HG02642 (cell line): Measurements from ENCODE around the gene THSD4.

Source experiments
- ATAC-seq: cut with Tn5 transposase; IDR thresholded peaks from one replicate; pipeline ENCODE4 v1.9.1; 2021; ENCODE audit warnings: mild to moderate bottlenecking; ENCODE audit not compliant: unreplicated experiment, poor library complexity

THSD4 gene

DNA sequence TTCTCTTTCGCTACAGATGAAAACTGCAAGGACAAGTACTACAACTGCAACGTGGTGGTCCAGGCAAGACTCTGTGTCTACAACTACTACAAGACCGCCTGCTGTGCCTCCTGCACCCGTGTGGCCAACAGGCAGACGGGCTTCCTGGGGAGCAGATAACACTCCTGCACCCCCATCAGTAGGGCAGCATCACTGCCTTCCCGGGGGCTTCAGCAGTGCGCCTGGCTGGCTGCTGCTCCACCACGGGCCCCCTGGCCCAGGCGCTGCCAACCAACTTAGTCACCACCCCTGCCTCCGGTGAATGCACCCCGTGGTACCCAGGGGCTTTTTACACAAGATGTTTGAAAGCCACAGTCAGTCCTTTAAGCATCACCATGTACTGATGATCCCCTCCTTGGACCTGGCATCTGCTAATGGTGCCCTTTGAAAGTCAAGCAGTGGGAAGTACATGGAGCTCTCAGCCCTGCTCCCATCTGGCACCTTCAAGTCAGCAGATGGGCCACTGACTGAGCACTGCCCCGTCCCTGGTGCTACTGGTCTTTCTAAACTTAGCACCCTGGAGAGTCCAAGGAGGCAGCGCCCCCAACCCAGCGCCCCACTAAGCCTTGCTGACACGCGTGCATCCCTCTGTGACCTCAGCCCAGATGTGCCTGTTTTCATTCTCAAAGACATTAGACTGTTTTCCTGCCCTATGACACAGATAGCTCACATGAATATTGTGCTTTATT is 662.1 kb downstream of the THSD4 start:
- ATAC-seq, result no peak

DNA sequence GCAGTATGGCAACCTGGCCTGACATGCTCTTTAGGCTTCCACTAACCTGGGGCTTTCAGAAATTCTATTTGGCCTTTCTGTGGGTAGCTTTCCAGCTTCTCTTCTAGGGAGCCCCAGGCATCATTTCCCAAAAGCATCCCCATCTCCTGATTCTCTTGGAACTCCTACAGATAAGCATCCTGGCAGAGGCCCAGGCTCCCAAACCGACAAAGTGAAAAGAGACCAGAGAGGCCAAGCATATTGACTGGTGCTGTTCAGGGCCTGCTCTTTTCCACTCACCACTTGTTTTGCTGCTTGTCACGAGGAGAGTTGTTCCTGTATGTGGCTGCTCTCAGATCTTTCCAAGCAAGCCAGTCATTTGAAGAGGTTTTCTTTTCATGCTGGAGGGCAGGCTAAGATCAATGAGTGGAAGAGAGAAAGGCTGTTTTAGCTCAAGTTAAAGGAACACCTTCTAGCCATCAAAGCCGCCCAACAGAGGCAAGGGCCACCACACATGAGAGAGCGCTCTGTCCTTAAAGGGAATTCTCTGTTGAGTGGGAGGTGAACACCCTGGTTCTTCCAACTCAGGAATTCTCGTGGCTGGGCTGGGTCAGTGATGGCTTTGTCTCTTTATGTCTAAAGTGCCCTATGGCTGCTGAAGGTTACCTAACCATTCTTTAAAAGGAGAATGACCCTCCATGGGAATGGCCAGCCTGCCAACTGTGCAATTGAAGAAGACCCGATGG is 664.0 kb downstream of the THSD4 start:
- no peak for ATAC-seq

DNA sequence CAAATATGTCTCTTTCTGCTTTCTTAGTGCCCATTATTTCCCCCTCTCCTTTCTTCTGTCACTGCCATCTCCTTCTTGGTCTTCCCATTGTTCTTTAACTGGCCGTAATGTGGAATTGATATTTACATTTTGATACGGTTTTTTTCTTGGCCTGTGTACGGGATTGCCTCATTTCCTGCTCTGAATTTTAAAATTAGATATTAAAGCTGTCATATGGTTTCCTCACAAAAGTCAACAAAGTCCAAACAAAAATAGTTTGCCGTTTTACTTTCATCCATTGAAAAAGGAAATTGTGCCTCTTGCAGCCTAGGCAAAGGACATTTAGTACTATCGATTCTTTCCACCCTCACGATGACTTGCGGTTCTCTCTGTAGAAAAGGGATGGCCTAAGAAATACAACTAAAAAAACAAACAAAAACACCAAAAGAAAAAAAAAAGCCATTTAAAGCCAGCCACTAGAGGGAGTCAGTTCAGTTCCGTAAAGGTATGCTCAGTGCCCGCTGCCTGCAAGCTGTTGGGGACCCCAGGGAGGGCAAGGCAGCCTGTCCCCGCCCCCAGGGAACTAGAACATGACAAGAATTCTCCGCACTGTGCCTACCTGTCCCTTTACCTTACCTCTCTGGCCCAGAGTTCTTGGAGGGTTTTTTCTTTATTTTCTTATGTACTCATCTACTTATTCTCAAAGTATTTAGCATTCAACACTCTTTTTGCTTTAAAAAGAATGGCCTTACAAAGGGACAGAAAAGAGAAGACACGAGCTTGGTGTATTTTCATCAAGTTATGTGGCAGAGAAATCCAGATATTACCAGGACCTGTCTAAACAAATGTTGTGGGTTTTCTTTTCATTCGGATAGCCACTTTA is 665.1 kb downstream of the THSD4 start:
- no peak for ATAC-seq

DNA sequence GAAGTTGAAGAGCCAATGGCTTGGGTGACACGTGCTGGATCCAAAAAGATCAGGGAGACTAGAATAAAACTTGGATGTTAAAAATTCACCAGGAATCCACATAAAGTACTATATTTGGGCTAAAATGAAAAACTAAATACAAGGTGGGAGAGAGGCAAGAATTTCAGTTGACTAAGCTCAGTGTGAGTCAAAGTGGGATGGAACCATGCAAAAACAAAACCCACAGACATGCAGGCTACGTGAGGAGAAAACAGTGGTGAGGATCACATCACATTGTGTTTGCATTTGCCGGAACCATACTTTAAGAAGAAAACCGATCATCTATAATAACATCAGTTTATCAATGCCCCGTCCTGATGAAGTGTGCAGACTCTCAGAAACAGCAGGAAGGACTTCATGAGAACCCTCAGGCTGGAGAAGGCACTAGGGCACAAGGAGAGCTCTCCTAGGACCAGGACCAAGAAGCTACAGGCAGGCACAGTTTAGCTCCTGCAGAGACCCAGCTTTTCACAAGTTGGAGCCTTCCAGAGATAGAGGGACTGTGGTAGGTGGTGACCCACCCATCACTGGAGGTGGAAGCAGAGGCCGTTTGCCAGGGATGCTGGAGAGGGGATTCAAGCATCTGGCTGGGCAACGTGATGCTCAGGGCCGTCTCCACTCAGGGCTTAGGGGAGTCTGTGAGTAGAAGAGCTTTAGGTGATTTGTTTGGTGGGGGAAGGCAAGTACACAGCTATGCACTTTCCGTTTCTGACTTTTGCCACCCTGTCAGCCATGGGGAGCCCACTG is 666.1 kb downstream of the THSD4 start:
- no peak for ATAC-seq

DNA sequence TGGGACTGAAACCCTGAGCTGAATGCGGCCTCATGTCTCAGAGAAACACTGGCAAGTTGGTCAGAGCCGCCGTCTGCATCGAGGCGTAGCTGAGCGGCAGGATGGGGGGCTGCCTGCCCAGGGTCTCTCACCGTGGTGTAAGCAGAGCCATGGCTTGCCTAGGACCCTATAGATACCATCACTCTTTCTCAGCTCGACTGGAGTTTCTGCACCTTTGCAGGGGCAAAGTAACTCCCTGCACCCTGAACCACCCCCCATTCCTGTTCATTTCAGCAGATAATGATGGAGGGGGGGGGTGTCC is 666.6 kb downstream of the THSD4 start:
- no peak for ATAC-seq

DNA sequence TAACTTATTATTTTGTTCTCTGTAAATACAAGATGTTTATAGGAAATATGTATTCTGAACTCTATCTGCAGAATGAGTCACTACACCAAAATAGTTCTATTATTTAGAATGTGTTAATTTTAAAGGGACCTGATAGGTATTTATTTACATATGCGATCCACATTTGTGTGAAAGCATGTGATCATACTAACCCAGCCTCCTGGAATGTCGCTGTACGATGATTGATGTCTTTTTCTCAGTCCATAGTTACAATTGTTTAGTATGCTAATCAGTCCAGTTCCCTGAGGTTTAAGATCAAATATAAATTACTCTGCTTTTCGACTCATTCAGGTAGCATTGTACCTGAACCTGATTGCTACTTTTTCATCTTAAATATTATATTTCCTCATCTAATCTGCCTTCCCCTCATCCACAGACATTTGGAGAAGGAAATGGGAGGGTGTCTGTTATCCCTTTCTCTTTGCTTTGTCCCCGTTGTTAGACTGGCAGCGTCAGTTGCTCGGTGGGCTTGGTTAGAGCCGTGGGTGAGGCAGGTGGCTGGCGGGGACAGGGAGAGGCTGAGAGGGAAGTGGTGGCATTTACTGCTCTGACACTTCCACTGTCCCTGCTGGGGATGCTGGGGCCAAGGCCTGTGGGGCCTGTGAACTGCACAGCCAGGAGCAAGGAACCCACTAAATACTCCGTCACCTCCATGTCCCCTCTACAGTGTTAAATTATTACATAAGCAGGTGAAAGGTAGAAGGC is 667.3 kb downstream of the THSD4 start:
- no peak for ATAC-seq

DNA sequence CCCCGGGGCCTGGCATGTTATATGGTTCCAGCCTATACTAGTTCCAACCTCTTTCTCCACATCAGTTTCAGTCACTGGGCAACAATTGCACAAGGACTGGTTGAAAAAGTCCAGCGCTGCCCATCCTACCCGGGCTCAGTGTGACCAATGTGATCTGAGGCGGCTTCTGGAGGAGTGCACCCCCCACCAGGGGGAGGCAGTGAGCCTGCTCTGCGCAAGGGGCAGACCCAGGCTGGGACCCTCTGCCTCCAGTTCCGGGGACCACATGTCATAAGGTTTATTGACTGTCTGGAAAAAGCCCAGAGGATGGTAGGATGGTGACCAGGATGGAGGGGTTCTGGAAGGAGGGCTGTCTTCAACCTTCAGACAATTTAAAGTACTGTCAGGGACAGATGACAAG is 669.4 kb downstream of the THSD4 start:
- ATAC-seq, result no peak

DNA sequence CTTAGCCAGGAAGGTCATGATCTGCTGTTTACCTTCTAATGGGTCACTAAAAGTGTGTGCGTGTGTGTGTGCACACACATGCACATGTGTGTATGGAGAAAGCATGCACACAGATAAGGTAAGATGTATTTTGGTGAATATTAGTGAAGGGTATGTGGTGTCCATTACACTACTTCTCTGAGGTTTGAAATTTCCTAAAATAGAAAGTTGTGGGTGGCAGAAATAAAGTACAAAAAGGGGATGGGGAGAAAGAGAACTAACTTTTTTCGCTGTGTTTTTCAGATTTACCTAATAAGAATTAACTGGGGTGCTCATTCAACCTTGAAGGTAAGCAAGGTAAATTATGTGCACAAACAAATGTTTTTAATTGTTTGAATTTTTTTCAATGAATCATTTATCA is 670.7 kb downstream of the THSD4 start:
- no peak for ATAC-seq

DNA sequence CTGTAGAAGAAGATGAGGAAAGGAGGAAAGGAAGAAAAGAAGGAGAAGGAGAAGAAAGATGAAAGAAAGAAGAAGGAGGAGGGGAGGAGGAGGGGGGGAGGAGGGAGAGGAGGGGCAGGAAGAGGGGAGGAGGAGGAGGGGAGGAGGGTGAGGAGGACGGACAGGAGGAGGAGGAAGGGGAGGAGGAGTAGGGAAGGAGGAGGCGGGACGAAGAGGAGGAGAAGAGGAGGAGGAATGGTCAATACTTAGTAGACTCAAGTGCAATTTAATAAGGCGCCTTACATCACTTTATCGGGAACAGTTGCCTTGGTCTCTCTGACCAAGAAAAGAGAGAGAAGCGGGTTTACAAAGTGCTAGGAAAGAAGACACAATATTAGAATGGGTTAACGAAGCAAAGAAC is 671.4 kb downstream of the THSD4 start:
- ATAC-seq, result no peak

DNA sequence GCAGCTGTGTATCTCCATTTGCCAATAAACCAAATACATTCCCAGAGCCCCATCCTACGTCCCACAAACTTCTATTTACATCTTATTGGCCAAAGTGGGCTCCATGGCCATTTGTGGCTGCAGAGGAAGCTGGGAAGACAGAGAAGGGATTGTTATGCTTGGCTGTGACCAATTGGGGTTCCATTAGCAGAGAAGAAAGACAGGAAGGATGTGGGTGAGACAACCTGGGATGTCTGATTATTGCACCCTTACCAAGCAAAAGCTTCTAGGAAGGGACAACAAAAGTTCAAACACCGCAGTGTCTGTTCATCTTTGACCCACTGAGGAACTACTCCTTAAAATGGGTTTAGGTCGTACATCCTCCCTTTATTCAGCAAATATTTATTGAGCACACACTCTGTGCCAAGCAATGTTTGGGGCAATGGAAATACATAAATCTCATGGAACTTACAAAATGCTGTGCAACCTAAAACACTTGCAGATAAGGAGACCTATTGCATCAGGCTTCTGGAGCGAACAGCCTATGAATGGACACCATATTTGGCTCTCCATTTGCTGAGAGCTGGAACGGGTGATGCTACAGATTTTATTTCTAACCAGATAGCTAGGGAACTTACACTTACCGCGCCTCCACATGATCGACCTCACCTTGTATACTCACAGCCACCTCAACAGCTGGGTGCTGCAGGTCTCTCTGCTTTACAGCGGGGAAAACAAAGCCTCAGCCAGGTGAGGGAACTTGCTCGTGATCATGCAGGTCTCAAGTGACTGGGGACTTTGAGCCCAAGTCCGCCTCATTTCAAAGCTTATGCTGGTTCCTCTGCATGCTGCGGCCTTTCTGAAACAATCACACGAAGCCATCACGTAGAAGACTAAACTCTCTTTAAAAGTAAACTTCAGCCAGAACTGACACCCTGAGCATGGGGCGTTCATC is 673.6 kb downstream of the THSD4 start:
- ATAC-seq, result no peak

DNA sequence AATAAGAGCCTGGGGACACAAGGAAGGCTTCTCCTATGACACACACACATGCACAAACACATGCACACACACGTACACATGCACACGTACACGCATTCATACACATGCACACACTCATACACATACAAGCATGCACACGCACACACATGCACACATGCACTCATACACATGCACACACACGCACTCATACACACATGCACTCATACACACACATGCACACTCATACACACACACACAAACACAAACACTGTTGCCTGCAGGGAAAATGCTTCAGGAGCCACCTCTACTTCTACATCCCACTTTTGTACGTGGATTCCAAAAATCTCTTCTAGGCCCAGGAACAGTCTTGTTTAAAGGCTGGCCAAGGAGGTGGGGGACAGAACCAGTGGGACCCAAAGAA is 674.3 kb downstream of the THSD4 start:
- no peak for ATAC-seq

DNA sequence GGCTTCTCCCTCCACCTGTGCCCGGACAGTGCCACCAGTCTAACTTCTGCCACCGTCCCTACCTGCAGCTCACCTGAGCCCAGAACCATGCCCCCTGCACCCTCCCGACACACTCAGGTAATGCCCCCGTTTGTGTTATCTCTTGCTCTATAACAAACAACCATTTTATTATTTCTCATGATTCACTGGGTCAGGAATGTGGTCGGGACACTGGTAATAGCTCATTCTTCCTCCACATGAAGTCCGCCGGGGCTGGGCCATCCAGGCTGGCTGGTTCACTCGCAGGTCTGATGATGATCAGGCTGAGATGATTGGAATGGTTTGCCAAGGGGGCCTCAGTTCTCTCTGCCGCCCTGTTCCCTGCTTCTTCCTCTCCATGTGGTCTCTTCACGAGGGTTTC is 674.8 kb downstream of the THSD4 start:
- ATAC-seq, result no peak

DNA sequence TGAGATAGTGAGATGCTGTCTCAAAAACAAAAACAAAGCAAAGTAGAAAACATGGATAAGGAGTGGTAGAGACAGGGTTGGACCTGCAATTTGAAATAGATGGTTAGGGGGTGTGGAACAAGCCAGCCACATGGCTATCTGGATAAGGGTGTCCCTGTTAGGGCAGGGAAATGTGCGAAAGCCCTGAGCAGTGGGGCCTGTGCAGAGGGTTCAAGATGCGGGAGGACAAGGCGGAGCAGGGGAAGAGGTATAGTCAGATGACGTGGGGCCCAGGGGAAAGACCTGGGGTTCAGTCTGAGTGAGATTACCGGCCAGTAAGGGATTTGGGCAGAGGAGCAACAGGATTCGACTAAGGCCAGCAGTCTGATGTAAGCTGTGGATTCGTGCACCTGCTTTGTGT is 676.7 kb downstream of the THSD4 start:
- ATAC-seq, result no peak

DNA sequence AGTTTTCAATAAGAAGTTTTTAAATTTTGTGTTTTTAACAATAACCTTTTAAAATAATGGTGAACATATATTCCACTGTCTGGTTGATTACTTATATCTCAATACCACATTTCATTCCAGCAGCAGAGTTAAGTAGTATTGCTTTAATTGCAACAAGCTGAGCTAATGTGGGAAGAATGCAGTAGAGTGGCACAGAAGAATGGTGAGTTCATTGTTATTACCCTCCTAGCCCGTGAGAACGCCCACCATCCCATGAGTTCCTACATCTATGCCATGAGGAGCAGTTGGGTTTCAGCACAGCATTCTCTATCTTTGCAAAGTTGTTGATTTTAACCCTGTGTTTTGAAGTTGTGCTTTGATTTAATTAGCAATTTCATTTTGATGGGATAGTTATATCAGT is 677.2 kb downstream of the THSD4 start:
- no peak for ATAC-seq

DNA sequence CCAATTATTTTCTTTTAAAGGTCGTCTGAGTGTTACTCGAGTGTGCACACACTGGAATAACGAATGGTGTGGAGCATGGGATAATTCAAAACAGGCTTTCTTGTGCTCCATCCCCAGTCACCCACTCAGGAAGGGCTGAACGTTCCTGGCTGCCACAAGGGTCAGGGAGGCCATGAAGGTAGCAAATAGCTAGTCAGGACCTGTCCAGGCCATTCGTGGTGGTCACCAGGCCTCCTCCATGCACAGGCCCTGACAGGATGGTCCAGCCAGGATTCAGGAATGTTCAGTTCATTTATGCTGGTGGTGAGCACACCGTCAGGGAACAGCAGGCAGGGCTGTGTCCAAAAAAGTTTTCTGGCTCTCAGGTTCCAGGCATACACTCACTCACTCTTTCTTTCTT is 683.4 kb downstream of the THSD4 start:
- no peak for ATAC-seq

DNA sequence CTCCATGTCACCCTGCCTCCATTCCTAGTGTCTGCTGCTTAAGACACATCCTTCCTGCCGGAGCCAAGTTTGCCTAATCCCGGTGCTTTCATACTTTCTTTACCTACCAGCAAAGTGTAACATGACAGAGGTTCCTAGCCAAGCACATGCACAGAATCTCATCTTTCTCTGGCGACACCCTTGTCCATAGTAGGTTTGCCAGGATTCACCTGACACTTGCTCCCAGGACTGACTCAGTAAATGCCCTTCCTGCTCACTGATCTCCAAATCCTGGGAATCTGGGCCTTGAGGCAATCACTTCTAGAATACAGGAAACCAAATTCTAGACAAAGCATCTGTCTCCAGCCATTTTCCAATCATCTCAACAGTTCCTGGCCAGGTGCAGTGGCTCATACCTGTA is 684.9 kb downstream of the THSD4 start:
- ATAC-seq, result no peak

DNA sequence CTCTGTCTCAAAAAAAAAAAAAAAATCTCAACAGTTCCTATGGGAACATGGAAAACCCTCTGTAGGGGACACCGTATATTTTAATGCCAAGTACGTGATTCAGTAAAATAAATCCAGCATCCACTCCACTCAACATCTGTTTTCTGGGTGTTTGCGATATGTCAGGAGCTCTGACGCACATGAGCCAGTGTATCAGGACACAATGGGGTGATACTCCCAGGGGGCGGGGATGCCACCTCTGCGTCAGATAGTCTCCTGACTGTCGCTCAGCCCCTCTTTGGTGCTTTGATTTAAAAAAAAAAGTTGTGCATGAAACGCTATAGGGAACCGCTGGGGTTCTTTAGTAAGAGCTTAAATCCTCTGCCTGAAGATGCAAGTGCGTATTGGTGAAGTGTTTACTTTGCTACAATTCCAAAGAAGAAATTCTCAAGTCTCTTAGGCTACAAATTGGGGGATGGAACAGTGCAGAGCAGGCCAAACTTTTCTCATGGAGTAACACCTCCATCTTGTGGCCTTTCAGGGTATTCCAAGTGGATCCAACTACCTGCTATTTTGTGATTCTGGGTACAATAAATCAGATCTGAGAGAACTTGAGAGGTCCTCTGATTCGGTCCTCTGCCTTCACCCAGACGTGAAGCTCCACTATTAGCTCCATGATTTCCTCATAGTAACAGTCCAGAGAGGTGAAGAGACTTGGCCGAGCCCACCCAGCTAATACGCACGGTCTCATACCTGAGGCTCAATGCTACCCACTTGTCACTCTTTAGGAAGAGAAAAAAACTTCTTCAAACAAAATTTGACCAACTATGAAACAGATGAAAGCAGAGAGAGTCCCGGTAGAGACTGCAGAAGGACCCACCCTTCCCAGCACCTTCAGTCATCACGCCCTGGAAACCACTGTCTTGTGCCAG is 685.8 kb downstream of the THSD4 start:
- ATAC-seq, result no peak
